Uterus (tissue), 2 donors: ENCODE measurements around the gene SH3RF3.

Experiments used
- CTCF ChIP-seq, 4 experiments: fragments of 200-600 bp in 2 of 4; fragments of 450-650 bp in 2 of 4; sonication (generic) in 2 of 4; IDR thresholded peaks; one replicate each; pipeline ENCODE4 v1.5.1; 2016 to 2019; ENCODE audit warnings: antibody characterized with exemption in 4 of 4, mild to moderate bottlenecking in 2 of 4, moderate library complexity in 1 of 4
- POLR2A ChIP-seq, 2 donors: fragments of 450-650 bp; IDR thresholded peaks; one replicate each; pipeline ENCODE4 v1.6.1; 2016; ENCODE audit warnings: antibody characterized with exemption in 2 of 2, mild to moderate bottlenecking in 1 of 2, moderate library complexity in 1 of 2

- no peak for TF ChIP-seq CTCF (IDR thresholded peaks at IDR 0.05)
- TF ChIP-seq POLR2A (IDR thresholded peaks at IDR 0.05): no peak
These were observed 394.1 kb downstream of the SH3RF3 start for GRCh38 chr2:109523121-109523520.
